HG03175 (cell line): ENCODE results near the gene ZFX.
"Not testable (repeated sequence)": the region's sequence is repeated elsewhere in the genome, so short reads cannot be mapped to it uniquely, and the experiment has no call there.

ENCODE experiments used
- ATAC-seq: cut with Tn5 transposase; IDR thresholded peaks from one replicate; pipeline ENCODE4 v1.9.1; 2021; ENCODE audit warnings: mild to moderate bottlenecking, moderate library complexity; ENCODE audit not compliant: unreplicated experiment

The ZFX gene

GRCh38 chrX:24151513-24151912 is 2.0 kb downstream of the ZFX start:
- no peak for ATAC-seq

- ATAC-seq: no peak
Measured at GRCh38 chrX:24153178-24153795, 3.8 kb downstream of the ZFX start.

- ATAC-seq: no peak
Measured at GRCh38 chrX:24153796-24154189, 4.3 kb downstream of the ZFX start.

GRCh38 chrX:24154490-24155034 is 5.0 kb downstream of the ZFX start:
- no peak for ATAC-seq

GRCh38 chrX:24155747-24156146 is 6.2 kb downstream of the ZFX start:
- not testable (repeated sequence) for ATAC-seq

- no peak for ATAC-seq
Measured at GRCh38 chrX:24156177-24156576, 6.6 kb downstream of the ZFX start.

- ATAC-seq: no peak
Measured at GRCh38 chrX:24158881-24159280, 9.4 kb downstream of the ZFX start.

GRCh38 chrX:24166078-24166477 is 16.5 kb downstream of the ZFX start:
- ATAC-seq: no peak

- ATAC-seq: peak; percentile 55
Measured at GRCh38 chrX:24167719-24168472, 18.4 kb downstream of the ZFX start.

GRCh38 chrX:24168807-24169206 is 19.3 kb downstream of the ZFX start:
- peak; percentile 71 for ATAC-seq

- ATAC-seq: peak; percentile 77
Measured at GRCh38 chrX:24169211-24169610, 19.7 kb downstream of the ZFX start.

GRCh38 chrX:24173115-24173847 is 23.8 kb downstream of the ZFX start:
- no peak for ATAC-seq

- ATAC-seq: no peak
Measured at GRCh38 chrX:24175276-24175675, 25.7 kb downstream of the ZFX start.

GRCh38 chrX:24178441-24178840 is 28.9 kb downstream of the ZFX start:
- no peak for ATAC-seq

- ATAC-seq: no peak
Measured at GRCh38 chrX:24184018-24184417, 34.5 kb downstream of the ZFX start.

- no peak for ATAC-seq
Measured at GRCh38 chrX:24186483-24186882, 37.0 kb downstream of the ZFX start.

GRCh38 chrX:24186986-24187385 is 37.5 kb downstream of the ZFX start:
- ATAC-seq: no peak

GRCh38 chrX:24189490-24189889 is 40.0 kb downstream of the ZFX start:
- no peak for ATAC-seq

- no peak for ATAC-seq
Measured at GRCh38 chrX:24190500-24191156, 41.1 kb downstream of the ZFX start.

- ATAC-seq: no peak
Measured at GRCh38 chrX:24196509-24196908, 47.0 kb downstream of the ZFX start.

GRCh38 chrX:24198101-24198500 is 48.6 kb downstream of the ZFX start:
- ATAC-seq: no peak
